ENCODE data around the gene SCO2.

SCO2 gene

GRCh38 chr22:50473855-50474671 is 51.3 kb downstream of the SCO2 start:
- peaks cover 6% of the 10 kb centered on the region for H3K79me1 ChIP-seq (ENCODE audit: low read length)
- peaks cover 28 to 36% of the 10 kb centered on the region in 2 experiments for H3K4me1 ChIP-seq (ENCODE audit: control insufficient read depth in 1 of 2, insufficient read depth in 2 of 2, low read length in 2 of 2)
- no peaks in the 10 kb centered on the region for H3K27me3 ChIP-seq (ENCODE audit: insufficient read depth, low read length)
- H4K12ac ChIP-seq (ENCODE audit: low read depth, low read length), result no peak overlapping the region
- no peak overlapping the region for H2BK12ac ChIP-seq (ENCODE audit: low read length)
- no peak overlapping the region for H4K91ac ChIP-seq (ENCODE audit: low read depth, low read length)
- H3K4me3 ChIP-seq (ENCODE audit: low read depth, low read length), result peak overlapping the region; percentile 89
- DNase-seq, result peak in 1 of 2 donors; percentile 59
- no CpG with 5 or more reads among the region's 62 CpGs for WGBS (ENCODE audit: extremely low coverage, insufficient coverage, insufficient read length)
- H3K9ac ChIP-seq (ENCODE audit: low read length), result peak overlapping the region; percentile 55
- H2AFZ ChIP-seq (ENCODE audit: insufficient read depth, low read length, poor library complexity), result no peak overlapping the region
- peak overlapping the region; percentile 21 for H3K18ac ChIP-seq (ENCODE audit: low read length)
- H3K4ac ChIP-seq (ENCODE audit: low read depth, low read length), result peak overlapping the region; percentile 63
- H3K9me3 ChIP-seq (ENCODE audit: insufficient read depth, low read depth, low read length), result no peaks in the 10 kb centered on the region
- H3K14ac ChIP-seq (ENCODE audit: low read length), result no peak overlapping the region
- peak overlapping the region; percentile 80 for H3K4me2 ChIP-seq (ENCODE audit: low read length)
- no peak overlapping the region for H4K8ac ChIP-seq (ENCODE audit: low read depth, low read length)
- H2BK120ac ChIP-seq (ENCODE audit: insufficient read depth, low read length, poor library complexity), result no peak overlapping the region
- no peak overlapping the region for H2BK5ac ChIP-seq (ENCODE audit: low read depth, low read length, poor library complexity)
- H3K23ac ChIP-seq (ENCODE audit: low read length), result no peak overlapping the region
- H2AK5ac ChIP-seq (ENCODE audit: low read length), result no peak overlapping the region
- no peak overlapping the region for H3K27ac ChIP-seq (ENCODE audit: low read depth, low read length)
- H3K36me3 ChIP-seq (ENCODE audit: control insufficient read depth in 1 of 2, insufficient read depth in 2 of 2, low read length in 2 of 2), result peaks cover 3 to 4% of the 10 kb centered on the region in 2 experiments
- H3K79me2 ChIP-seq (ENCODE audit: control insufficient read depth, insufficient read depth, low read length, poor library complexity), result peaks cover 24% of the 10 kb centered on the region

Measured in trophoblast cell (in vitro differentiated cells and primary cell).